Prostate gland (tissue), 2 donors: ENCODE results near the gene SLC25A48.

Experiments
- POLR2A ChIP-seq: fragments of 450-650 bp; IDR thresholded peaks from one replicate; pipeline ENCODE4 v1.6.1; 2016; ENCODE audit warnings: antibody characterized with exemption, mild to moderate bottlenecking
- POLR2AphosphoS5 ChIP-seq: sonication (generic); formaldehyde crosslinking; IDR thresholded peaks from one replicate; pipeline ENCODE4 v1.6.1; 2017; ENCODE audit warnings: antibody characterized with exemption
- TF ChIP-seq, protein P1 (sequence below), 4 experiments: fragments of 200-600 bp in 2 of 4; fragments of 450-650 bp in 2 of 4; sonication (generic) in 2 of 4; IDR thresholded peaks; 1 replicate in 3 of 4; 2 replicates in 1 of 4; pipeline ENCODE4 v1.5.1; 2016 to 2019; ENCODE audit warnings: antibody characterized with exemption in 4 of 4, mild to moderate bottlenecking in 2 of 4, moderate library complexity in 2 of 4

DNA sequence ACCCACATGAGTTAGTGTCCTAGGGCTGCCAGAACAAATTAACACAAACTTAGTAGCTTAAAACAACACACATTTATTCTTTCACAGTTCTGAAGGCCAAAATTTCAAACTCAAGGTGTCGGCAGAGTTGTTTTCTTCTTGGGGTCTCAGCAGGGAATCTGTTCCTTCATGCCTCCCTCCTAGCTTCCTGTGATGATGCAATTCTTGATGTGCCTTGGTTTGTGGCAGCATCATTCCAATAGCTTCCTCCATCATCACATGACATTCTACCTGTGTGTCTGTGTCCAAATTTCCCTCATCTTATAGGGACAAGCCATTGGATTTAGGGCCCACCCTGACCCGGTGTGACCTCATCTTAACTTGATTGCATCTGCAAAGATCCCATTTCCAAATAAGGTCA lies 12.2 kb upstream of the SLC25A48 start:
- TF ChIP-seq, protein P1, sequence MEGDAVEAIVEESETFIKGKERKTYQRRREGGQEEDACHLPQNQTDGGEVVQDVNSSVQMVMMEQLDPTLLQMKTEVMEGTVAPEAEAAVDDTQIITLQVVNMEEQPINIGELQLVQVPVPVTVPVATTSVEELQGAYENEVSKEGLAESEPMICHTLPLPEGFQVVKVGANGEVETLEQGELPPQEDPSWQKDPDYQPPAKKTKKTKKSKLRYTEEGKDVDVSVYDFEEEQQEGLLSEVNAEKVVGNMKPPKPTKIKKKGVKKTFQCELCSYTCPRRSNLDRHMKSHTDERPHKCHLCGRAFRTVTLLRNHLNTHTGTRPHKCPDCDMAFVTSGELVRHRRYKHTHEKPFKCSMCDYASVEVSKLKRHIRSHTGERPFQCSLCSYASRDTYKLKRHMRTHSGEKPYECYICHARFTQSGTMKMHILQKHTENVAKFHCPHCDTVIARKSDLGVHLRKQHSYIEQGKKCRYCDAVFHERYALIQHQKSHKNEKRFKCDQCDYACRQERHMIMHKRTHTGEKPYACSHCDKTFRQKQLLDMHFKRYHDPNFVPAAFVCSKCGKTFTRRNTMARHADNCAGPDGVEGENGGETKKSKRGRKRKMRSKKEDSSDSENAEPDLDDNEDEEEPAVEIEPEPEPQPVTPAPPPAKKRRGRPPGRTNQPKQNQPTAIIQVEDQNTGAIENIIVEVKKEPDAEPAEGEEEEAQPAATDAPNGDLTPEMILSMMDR (IDR thresholded peaks at IDR 0.05), result no peak
- TF ChIP-seq POLR2A (no peak), POLR2AphosphoS5 (no peak)
